ENCODE measurements around the gene SH3RF3.
A peak's percentile ranks its signal among the peaks of the same experiment; 100 is the strongest.

The SH3RF3 gene

DNA sequence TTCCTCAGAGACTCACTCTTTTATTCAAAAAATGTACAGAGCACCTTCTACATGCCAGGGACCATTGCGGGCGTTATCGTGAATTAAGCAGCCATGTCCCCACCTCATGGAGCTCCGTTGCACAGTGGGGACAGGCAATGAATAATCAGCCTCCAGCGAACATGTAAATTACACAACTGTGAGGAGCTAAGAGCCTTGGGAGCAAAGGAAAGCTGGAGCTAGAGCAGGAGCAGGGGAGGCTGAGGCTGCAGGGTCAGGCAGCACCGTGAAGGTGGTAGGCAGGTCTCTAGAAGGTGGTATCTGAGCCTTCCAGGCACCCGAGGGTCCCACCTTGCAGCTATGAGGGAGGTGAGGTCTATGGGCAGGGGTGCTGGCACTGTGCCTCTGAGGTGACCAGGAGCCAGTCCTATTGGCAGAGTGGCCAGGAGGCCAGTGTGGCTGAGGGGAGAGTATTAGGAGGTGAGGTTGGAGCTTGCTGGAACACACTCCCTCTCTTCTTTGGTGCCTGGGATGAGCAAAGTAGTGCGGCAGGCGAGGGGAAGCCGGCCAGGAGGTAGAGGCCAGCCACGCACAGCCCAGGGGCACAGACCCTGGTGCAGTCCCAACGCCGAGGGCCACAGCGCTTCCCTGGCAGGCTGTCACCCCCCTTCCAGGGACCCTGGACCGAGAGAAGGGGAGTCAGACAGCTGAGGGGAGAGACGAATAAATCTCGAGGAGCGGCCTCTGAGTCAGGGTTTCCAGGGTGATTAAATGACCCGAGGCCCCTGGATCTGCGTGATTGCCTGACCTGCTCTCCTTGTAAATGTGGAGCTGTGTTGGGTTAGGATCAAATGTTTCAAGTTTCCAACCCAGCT lies 317.5 kb downstream of the SH3RF3 start:
- H3K4me3 ChIP-seq (ENCODE audit: low read depth, low read length) = no peak overlapping the region
- DNase-seq (ENCODE audit: low read depth) = no peak
- TF ChIP-seq, protein P1, sequence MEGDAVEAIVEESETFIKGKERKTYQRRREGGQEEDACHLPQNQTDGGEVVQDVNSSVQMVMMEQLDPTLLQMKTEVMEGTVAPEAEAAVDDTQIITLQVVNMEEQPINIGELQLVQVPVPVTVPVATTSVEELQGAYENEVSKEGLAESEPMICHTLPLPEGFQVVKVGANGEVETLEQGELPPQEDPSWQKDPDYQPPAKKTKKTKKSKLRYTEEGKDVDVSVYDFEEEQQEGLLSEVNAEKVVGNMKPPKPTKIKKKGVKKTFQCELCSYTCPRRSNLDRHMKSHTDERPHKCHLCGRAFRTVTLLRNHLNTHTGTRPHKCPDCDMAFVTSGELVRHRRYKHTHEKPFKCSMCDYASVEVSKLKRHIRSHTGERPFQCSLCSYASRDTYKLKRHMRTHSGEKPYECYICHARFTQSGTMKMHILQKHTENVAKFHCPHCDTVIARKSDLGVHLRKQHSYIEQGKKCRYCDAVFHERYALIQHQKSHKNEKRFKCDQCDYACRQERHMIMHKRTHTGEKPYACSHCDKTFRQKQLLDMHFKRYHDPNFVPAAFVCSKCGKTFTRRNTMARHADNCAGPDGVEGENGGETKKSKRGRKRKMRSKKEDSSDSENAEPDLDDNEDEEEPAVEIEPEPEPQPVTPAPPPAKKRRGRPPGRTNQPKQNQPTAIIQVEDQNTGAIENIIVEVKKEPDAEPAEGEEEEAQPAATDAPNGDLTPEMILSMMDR (IDR thresholded peaks at IDR 0.05; ENCODE audit: insufficient read depth, low read depth, low read length, missing control alignments) = no peak

DNA sequence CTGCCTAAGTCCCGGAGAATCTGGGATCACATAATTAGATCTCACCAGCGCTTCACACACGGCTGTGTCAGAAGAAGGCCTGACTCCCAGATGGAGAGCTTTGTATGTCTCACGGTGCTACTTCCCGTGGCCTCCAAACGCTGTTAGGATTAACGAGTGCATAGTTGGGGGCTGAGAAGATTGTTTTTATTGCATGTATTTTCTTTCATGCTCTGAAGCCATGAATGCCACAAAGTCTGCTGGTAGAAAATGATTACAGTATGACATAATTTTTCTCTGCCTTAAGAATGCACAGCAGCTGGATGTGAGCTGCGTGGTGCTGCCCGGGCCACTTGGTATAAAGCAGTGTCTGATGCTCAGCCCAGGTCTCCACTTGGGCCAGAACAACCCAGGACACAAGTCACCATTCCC lies 318.3 kb downstream of the SH3RF3 start:
- H3K4me3 ChIP-seq (ENCODE audit: low read depth, low read length) = no peak overlapping the region
- no peak for DNase-seq (ENCODE audit: low read depth)
- TF ChIP-seq, protein P1 (IDR thresholded peaks at IDR 0.05; ENCODE audit: insufficient read depth, low read depth, low read length, missing control alignments) = no peak

DNA sequence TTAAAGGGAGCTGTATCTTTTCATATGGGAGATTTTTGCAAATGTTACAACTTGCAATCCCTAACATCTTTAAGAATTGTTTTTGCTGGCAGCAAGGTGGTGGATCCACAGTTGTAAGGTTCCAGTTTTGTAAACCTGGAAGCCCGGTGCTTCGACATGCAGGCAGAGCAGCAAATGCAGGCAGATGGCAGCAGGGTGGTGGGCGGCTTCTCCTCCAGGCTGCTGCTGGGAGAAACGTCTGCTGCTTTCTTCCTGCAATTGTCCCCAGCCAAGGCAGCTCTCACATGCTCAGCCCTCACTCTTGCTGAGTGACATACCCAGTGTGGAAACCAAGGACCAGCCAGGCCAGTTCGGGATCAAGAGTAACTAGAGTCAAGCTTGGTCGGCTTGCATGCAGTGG lies 318.8 kb downstream of the SH3RF3 start:
- H3K4me3 ChIP-seq (ENCODE audit: low read depth, low read length) = no peak overlapping the region
- no peak for DNase-seq (ENCODE audit: low read depth)
- TF ChIP-seq, protein P1 (IDR thresholded peaks at IDR 0.05; ENCODE audit: insufficient read depth, low read depth, low read length, missing control alignments) = no peak

DNA sequence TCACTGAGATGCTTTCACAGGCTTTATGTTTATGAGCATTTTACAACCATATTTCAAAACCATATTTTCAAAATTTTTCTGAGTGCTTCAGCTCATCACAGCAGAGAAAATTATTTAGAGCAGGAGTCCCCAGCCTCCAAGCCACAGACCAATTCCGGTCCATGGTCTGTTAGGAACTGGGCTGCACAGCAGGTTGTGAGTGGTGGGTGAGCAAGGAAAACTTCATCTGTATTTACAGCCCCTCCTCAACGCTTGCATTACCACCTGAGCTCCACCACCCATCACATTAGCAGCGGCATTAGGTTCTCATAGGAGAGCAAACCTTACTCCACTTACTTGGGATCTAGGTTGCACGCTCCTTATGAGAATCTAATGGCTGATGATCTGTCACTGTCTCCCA lies 319.2 kb downstream of the SH3RF3 start:
- no peak overlapping the region for H3K4me3 ChIP-seq (ENCODE audit: low read depth, low read length)
- TF ChIP-seq, protein P1 (IDR thresholded peaks at IDR 0.05; ENCODE audit: insufficient read depth, low read depth, low read length, missing control alignments) = no peak
- DNase-seq (ENCODE audit: low read depth) = no peak

DNA sequence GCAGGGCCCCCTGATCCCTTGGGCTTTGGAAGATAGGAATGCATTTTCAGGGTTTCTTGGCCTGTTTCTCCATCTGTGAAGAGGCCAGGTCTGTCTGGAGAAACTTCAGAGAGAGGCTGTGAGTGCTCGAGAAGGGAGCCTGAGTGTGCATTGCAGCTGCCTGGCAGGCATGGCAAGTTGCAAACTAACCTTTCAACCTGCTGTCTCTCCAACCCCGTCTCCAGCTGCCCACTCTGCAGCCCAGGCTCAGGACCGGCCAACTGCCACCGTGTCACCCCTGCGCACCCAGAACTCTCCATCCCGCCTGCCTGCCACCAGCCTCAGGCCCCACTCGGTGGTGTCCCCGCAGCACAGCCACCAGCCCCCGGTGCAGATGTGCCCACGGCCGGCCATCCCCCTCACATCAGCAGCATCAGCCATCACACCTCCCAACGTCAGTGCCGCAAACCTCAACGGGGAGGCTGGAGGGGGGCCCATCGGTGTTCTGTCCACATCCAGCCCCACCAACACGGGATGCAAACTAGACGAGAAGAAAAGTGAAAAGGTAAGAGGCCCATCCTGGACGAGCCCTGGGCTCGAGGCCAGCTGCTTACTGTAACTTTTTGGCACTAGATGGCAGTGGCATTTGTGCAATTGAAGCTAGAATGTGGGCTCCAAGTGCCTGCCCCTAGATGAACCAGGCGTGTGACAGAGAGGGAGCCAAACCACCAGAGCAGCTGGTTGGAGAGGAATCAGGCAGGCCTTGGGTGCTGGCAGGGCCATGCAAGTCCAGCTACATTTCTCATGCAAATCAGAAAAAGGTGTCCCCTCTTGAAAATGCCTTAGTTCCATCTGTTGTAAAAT lies 320.2 kb downstream of the SH3RF3 start:
- DNase-seq (ENCODE audit: low read depth) = peak; percentile 21
- TF ChIP-seq, protein P1 (IDR thresholded peaks at IDR 0.05; ENCODE audit: insufficient read depth, low read depth, low read length, missing control alignments) = peak; percentile 1
- no peak overlapping the region for H3K4me3 ChIP-seq (ENCODE audit: low read depth, low read length)

DNA sequence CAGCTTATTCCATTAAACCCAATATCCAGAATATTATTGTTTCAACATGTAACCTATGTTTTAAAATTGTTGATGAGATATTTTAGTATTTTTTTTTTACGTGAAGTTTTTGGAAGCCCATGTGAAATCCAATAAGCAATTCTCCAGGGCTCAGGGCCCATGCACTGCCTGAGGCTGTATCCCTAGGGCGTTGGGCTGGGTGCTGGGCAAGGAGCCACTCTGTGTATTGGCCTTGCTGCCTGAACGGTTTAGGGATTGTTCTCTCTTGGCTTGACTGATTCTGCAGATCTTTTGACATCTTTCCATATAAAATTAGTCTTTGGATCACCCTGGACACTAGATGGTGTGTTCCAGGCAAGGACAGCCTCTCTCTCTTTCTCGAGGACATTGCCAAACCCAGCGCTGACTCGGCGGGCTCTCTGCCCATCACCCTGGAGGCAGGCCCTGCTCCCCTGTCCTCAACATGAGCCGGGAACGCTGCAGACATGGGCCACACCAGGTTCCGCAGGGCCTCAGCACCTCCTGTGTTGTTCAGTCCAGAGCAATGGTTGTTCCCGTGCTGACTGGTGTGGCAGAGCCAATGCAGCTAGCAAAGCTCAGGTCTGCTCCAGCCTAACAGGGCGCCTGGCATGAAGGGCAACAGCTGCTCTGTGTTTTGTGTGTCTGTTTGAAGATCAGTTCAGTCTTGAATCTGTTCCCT lies 321.7 kb downstream of the SH3RF3 start:
- TF ChIP-seq, protein P1 (IDR thresholded peaks at IDR 0.05; ENCODE audit: insufficient read depth, low read depth, low read length, missing control alignments) = no peak

More for the DNA sequence above, 321.7 kb downstream of the SH3RF3 start:
- H3K4me3 ChIP-seq (ENCODE audit: low read depth, low read length) = no peak overlapping the region
- no peak for DNase-seq (ENCODE audit: low read depth)
